Ovary (tissue), 9 donors: ENCODE measurements around the gene CDH16. TPM values are rescaled to one million over a fixed set of nuclear protein-coding genes. Genes with fewer than 3 reads are reported as not detected.

Source experiments
- DNase-seq, 5 donors: peaks; one replicate each; pipeline ENCODE4 v3.0.0-alpha.2; 2019 to 2020
- H3K27ac ChIP-seq, 2 donors: fragments of 200-600 bp; one replicate each; pipeline versions ENCODE4 v1.5.1 to v1.8.0; 2019 to 2022
- H3K27me3 ChIP-seq: fragments of 200-600 bp; one replicate; pipeline ENCODE4 v1.8.0; 2022
- H3K36me3 ChIP-seq: fragments of 200-600 bp; sonication (generic); one replicate; pipeline ENCODE4 v1.5.1; 2019
- H3K4me1 ChIP-seq: one replicate; pipeline ENCODE4 v1.8.1; 2013; ENCODE audit warnings: mild to moderate bottlenecking, moderate library complexity; ENCODE audit not compliant: insufficient read depth
- H3K4me3 ChIP-seq: fragments of 200-600 bp; sonication (generic); one replicate; pipeline ENCODE4 v1.5.1; 2017
- H3K9me3 ChIP-seq, 2 donors: fragments of 200-600 bp in 1 of 2; sonication (generic) in 1 of 2; one replicate each; pipeline versions ENCODE4 v1.5.1 to v1.8.1; 2013 to 2019; ENCODE audit warnings: mild to moderate bottlenecking in 1 of 2, moderate library complexity in 1 of 2
- CTCF ChIP-seq, 3 donors: fragments of 450-650 bp in 2 of 3; fragments of 200-600 bp in 1 of 3; IDR thresholded peaks; one replicate each; pipeline versions ENCODE4 v1.5.1 to v1.8.0; 2016 to 2022; ENCODE audit warnings: antibody characterized with exemption in 3 of 3, mild to moderate bottlenecking in 1 of 3
- EP300 ChIP-seq: sonication (generic); formaldehyde crosslinking; IDR thresholded peaks from one replicate; pipeline ENCODE4 v1.6.1; 2017; ENCODE audit warnings: antibody characterized with exemption
- POLR2A ChIP-seq: fragments of 450-650 bp; IDR thresholded peaks from one replicate; pipeline ENCODE4 v1.6.1; 2017; ENCODE audit warnings: antibody characterized with exemption, mild to moderate bottlenecking, moderate library complexity
- WGBS, 3 donors: extraction: QIAGEN DNeasy Blood & Tissue Kit in 1 of 3; methylation state at CpG; one replicate each; pipeline versions ENCODE4 v1.1.5 to v1.1.7; 2013 to 2017; 5-methylcytosine and 5-hydroxymethylcytosine counted together
- intact Hi-C, 4 donors: fragments of 100-400 bp; cut with DNase I; formaldehyde crosslinking; loops; one replicate each; pipeline versions ENCODE4 v1.11.0 to v1.15.1; 2022 to 2023
- polyA plus RNA-seq, 2 donors: library from polyadenylated mRNA; stranded (reverse); fragments of 200-250 nt in 1 of 2; fragments of 350-450 nt in 1 of 2; fragmentation: Illumina TruSeq in 1 of 2; extraction: RNeasy Lipid Tissue Mini Kit (QIAGEN cat#74804) in 1 of 2; gene quantifications; one replicate each; pipeline ENCODE4 v1.2.3, GENCODE V29; 2013 to 2014
- total RNA-seq, 7 donors: library from RNA; depleted of rRNA in 2 of 7; stranded (reverse); fragments of >200 nt in 2 of 7; fragmentation: NEBNext Ultra II Directional in 3 of 7; extraction: Animal tissue kit (Norgen Biotek cat#: 25700) in 3 of 7; gene quantifications; one replicate each; pipeline versions ENCODE4 v1.1.0 to v1.2.4, GENCODE V29; 2016 to 2023
- donor health status: DM: no; HTN: no; CAD: no; lungs with moderate emphysema.
- donor health status: DM: no; HTN: no; CAD: no.
- donor health status: Bipolar disorder and iron deficiency.
- donor health status: DM: yes; HTN: yes; CAD: no.
- donor health status: DM: no; HTN: no; CAD: no.
- donor health status: DM: yes; HTN: yes; CAD: no.

The CDH16 gene
- total and polyA plus RNA-seq, 9 donors, result 0.12 to 19.2 (median 0.57) TPM; not detected in 4

- Histone ChIP-seq H3K27ac (no peak overlapping the region), H3K4me3 (no peak overlapping the region), H3K27me3 (no peaks in the 10 kb centered on the region), H3K9me3 (no peaks in the 10 kb centered on the region), H3K36me3 (no peaks in the 10 kb centered on the region), H3K4me1 (peaks cover 3% of the 10 kb centered on the region)
- WGBS, 3 donors, result 74 to 83% (median 77%) methylated on average over 2 of the region's 2 CpGs
- TF ChIP-seq CTCF (IDR thresholded peaks at IDR 0.05), result no peak
- TF ChIP-seq POLR2A, result no peak
- TF ChIP-seq EP300, result no peak
- no peak for DNase-seq
- intact Hi-C loops, result loop anchor here in 1 of 4 donors (5.0 kb wide), 1 partner anchor 207 kb away; the partner anchor contains the start of genes FBXL8 and TRADD
These were observed 31.8 kb upstream of the CDH16 start for GRCh38 chr16:66950437-66950836.

- intact Hi-C loops, result no loop called here
These were observed 30.8 kb upstream of the CDH16 start for GRCh38 chr16:66949472-66949871.

GRCh38 chr16:66948837-66949225, 30.1 kb upstream of the CDH16 start:
- TF ChIP-seq EP300, result no peak
- no peak for TF ChIP-seq CTCF (IDR thresholded peaks at IDR 0.05)
- no peak for TF ChIP-seq POLR2A
- DNase-seq, result no peak
- Histone ChIP-seq H3K27ac (no peak overlapping the region), H3K36me3 (no peaks in the 10 kb centered on the region), H3K4me1 (peaks cover 3% of the 10 kb centered on the region), H3K27me3 (no peaks in the 10 kb centered on the region), H3K9me3 (no peaks in the 10 kb centered on the region), H3K4me3 (peak overlapping the region; percentile 49)
- 7 to 26% (median 8%) methylated on average over 21 of the region's 21 CpGs for WGBS, 3 donors
- intact Hi-C loops, result no loop called here

More at GRCh38 chr16:66949472-66949871, 30.8 kb upstream of the CDH16 start:
- H3K27me3 ChIP-seq, result no peaks in the 10 kb centered on the region
- 73 to 78% (median 75%) methylated on average over 6 of the region's 6 CpGs for WGBS, 3 donors
- no peak overlapping the region for H3K4me3 ChIP-seq
- TF ChIP-seq CTCF (IDR thresholded peaks at IDR 0.05) (no peak), EP300 (no peak), POLR2A (no peak)
- H3K27ac ChIP-seq, result no peak overlapping the region
- peaks cover 3% of the 10 kb centered on the region for H3K4me1 ChIP-seq
- no peak for DNase-seq
- H3K9me3 ChIP-seq, result no peaks in the 10 kb centered on the region
- no peaks in the 10 kb centered on the region for H3K36me3 ChIP-seq

GRCh38 chr16:66948134-66948836, 29.6 kb upstream of the CDH16 start:
- H3K27ac ChIP-seq, result peak overlapping the region in 1 of 2 donors; percentile 3
- TF ChIP-seq EP300 (no peak), CTCF (IDR thresholded peaks at IDR 0.05) (no peak), POLR2A (no peak)
- DNase-seq, result peak in 2 of 5 donors; percentile 51 to 57
- intact Hi-C loops, result no loop called here
- 0 to 6% (median 1%) methylated on average over 38 to 44 of the region's 44 CpGs for WGBS, 3 donors
- peak overlapping the region; percentile 49 for H3K4me3 ChIP-seq
- H3K9me3 ChIP-seq, result no peaks in the 10 kb centered on the region
- H3K36me3 ChIP-seq, result no peaks in the 10 kb centered on the region
- peaks cover 3% of the 10 kb centered on the region for H3K4me1 ChIP-seq
- H3K27me3 ChIP-seq, result no peaks in the 10 kb centered on the region
